PC-3 (cell line): Measurements from ENCODE around the gene KLF11. TPM values are rescaled to one million over a fixed set of nuclear protein-coding genes. Genes with fewer than 3 reads are reported as not detected.
"Not testable (repeated sequence)": the region's sequence is repeated elsewhere in the genome, so short reads cannot be mapped to it uniquely, and the experiment has no call there.

Experiments used
- ATAC-seq: fragments of 200-7000 bp; cut with Tn5 transposase; 2 replicates; pipeline ENCODE4 v1.9.1; 2020; ENCODE audit warnings: mild to moderate bottlenecking, moderate library complexity
- BruUV-seq: library from RNA; stranded (reverse); fragments of 400-500 nt; replicated peaks from 2 replicates; lab custom pipeline; 2021; lab: Mats Ljungman, UMichigan
- CTCF ChIA-PET: fragments of 300-600 bp; sonication (Branson Sonifier 250); formaldehyde crosslinking; loops from one replicate; lab custom pipeline; 2022; ENCODE audit warnings: antibody characterized with exemption; lab: Charles Lee
- POLR2A ChIA-PET: fragments of 300-600 bp; sonication (Branson Sonifier 250); formaldehyde crosslinking; loops from one replicate; lab custom pipeline; 2022; ENCODE audit warnings: antibody characterized with exemption; ENCODE audit not compliant: unreplicated experiment; lab: Charles Lee
- DNase-seq: peaks from one replicate; pipeline ENCODE4 v3.0.0-alpha.2; 2015
- H2AFZ ChIP-seq: fragments of 300-600 bp; sonication (generic); 2 replicates; pipeline ENCODE4 v1.6.0; 2016; ENCODE audit warnings: antibody characterized with exemption, low read length
- H3F3A ChIP-seq: fragments of 300-600 bp; sonication (generic); one replicate; pipeline ENCODE4 v1.6.0; 2017; ENCODE audit warnings: antibody characterized with exemption, low read length, control low read depth, mild to moderate bottlenecking; ENCODE audit not compliant: unreplicated experiment
- H3K27ac ChIP-seq: fragments of 300-600 bp; sonication (generic); 2 replicates; pipeline ENCODE4 v1.5.1; 2016; ENCODE audit warnings: mild to moderate bottlenecking, low read length
- H3K27me3 ChIP-seq: fragments of 300-600 bp; sonication (generic); 2 replicates; pipeline ENCODE4 v1.6.1; 2016; ENCODE audit warnings: low read length, mixed read lengths
- H3K36me3 ChIP-seq: fragments of 300-600 bp; sonication (generic); 2 replicates; pipeline ENCODE4 v1.6.1; 2016; ENCODE audit warnings: low read depth, mixed run types, low read length, mixed read lengths
- H3K4me1 ChIP-seq: fragments of 300-600 bp; sonication (generic); 2 replicates; pipeline ENCODE4 v1.5.1; 2016; ENCODE audit warnings: low read length; ENCODE audit not compliant: insufficient read depth
- H3K4me2 ChIP-seq: fragments of 300-600 bp; sonication (generic); 2 replicates; pipeline ENCODE4 v1.6.0; 2016; ENCODE audit warnings: low read length
- H3K4me3 ChIP-seq: fragments of 300-600 bp; sonication (generic); 2 replicates; pipeline ENCODE4 v1.5.1; 2016; ENCODE audit warnings: mild to moderate bottlenecking, low read length, mixed read lengths
- H3K79me2 ChIP-seq: fragments of 300-600 bp; sonication (generic); 2 replicates; pipeline ENCODE4 v1.6.1; 2017; ENCODE audit warnings: low read length, mixed read lengths
- H3K9ac ChIP-seq: fragments of 300-600 bp; sonication (generic); 2 replicates; pipeline ENCODE4 v1.6.0; 2016; ENCODE audit warnings: mild to moderate bottlenecking, low read length
- H3K9me2 ChIP-seq: fragments of 300-600 bp; sonication (generic); replicated peaks from 2 replicates; pipeline ENCODE4 v1.6.1; 2016; ENCODE audit warnings: mixed run types, low read length, mixed read lengths
- H3K9me3 ChIP-seq: fragments of 300-600 bp; sonication (generic); 2 replicates; pipeline ENCODE4 v1.6.1; 2016; ENCODE audit warnings: low read length, mixed read lengths
- H4K20me1 ChIP-seq: fragments of 300-600 bp; sonication (generic); 2 replicates; pipeline ENCODE4 v1.6.1; 2016; ENCODE audit warnings: low read length, mixed read lengths
- CTCF ChIP-seq: fragments of 300-600 bp; sonication (generic); conservative IDR thresholded peaks from 2 replicates; pipeline ENCODE4 v1.5.1; 2017; ENCODE audit warnings: antibody characterized with exemption, low read depth, mild to moderate bottlenecking, low read length
- EZH2 ChIP-seq: fragments of 300-600 bp; sonication (generic); IDR thresholded peaks from one replicate; pipeline ENCODE4 v1.6.1; 2017; ENCODE audit warnings: antibody characterized with exemption, mild to moderate bottlenecking, low read length; ENCODE audit not compliant: unreplicated experiment
- EZH2phosphoT487 ChIP-seq: fragments of 300-600 bp; sonication (generic); IDR thresholded peaks from 2 replicates; pipeline ENCODE4 v1.6.1; 2018; ENCODE audit warnings: mild to moderate bottlenecking, antibody characterized with exemption, low read length, borderline replicate concordance
- intact Hi-C: fragments of 100-400 bp; cut with micrococcal nuclease; formaldehyde crosslinking; loops from 2 replicates; pipeline ENCODE4 v1.9.0; 2023
- total RNA-seq: library from RNA; depleted of rRNA; stranded (reverse); fragments of >200 nt; gene quantifications from 2 replicates; pipeline ENCODE4 v1.2.3, GENCODE V29; 2014

Gene KLF11
- total RNA-seq, 1 experiment from 2014 or later: 13.4 TPM

- BruUV-seq: no TSS peak
- no peak overlapping the region for H3K27ac ChIP-seq
- no peak overlapping the region for H2AFZ ChIP-seq
- H3K4me3 ChIP-seq: no peak overlapping the region
- ATAC-seq: no peak
- H3K4me1 ChIP-seq: no peaks in the 10 kb centered on the region
- TF ChIP-seq CTCF (no peak), EZH2phosphoT487 (no peak), EZH2 (no peak)
- no peaks in the 10 kb centered on the region for H4K20me1 ChIP-seq
- no peaks in the 10 kb centered on the region for H3K9me3 ChIP-seq
- no peaks in the 10 kb centered on the region for H3K79me2 ChIP-seq
- H3K9ac ChIP-seq: no peak overlapping the region
- no peak overlapping the region for H3K4me2 ChIP-seq
- no peak for DNase-seq
- H3F3A ChIP-seq: no peaks in the 10 kb centered on the region
- CTCF ChIA-PET: interaction anchor here (0.7 kb wide), 1 partner anchor 17 kb away, joined by 3 read pairs; no protein-coding TSS in a partner anchor
- no peaks in the 10 kb centered on the region for H3K36me3 ChIP-seq
- POLR2A ChIA-PET: interaction anchor here (0.6 kb wide), 1 partner anchor 97 kb away, joined by 3 read pairs; no protein-coding TSS in a partner anchor
- no peaks in the 10 kb centered on the region for H3K27me3 ChIP-seq
- intact Hi-C loops: no loop called here
- no peaks in the 10 kb centered on the region for H3K9me2 ChIP-seq
These were observed 48.0 kb downstream of the KLF11 start for GRCh38 chr2:10091182-10091888.

GRCh38 chr2:10091889-10092244, 48.5 kb downstream of the KLF11 start:
- H3K9ac ChIP-seq, H3F3A ChIP-seq, H3K27me3 ChIP-seq, H3K4me3 ChIP-seq, H4K20me1 ChIP-seq, H2AFZ ChIP-seq, ATAC-seq, H3K36me3 ChIP-seq, H3K9me3 ChIP-seq, H3K4me1 ChIP-seq, H3K9me2 ChIP-seq, H3K79me2 ChIP-seq, H3K27ac ChIP-seq, BruUV-seq, H3K4me2 ChIP-seq, intact Hi-C loops, DNase-seq: not testable (repeated sequence)
- ChIA-PET POLR2A (interaction anchor here (0.6 kb wide), 1 partner anchor 96 kb away, joined by 3 read pairs; no protein-coding TSS in a partner anchor), CTCF (interaction anchor here (0.7 kb wide), 1 partner anchor 18 kb away, joined by 3 read pairs; no protein-coding TSS in a partner anchor)

- BruUV-seq: no TSS peak
- H4K20me1 ChIP-seq: no peaks in the 10 kb centered on the region
- no peaks in the 10 kb centered on the region for H3K79me2 ChIP-seq
- H3K4me3 ChIP-seq: no peak overlapping the region
- no peaks in the 10 kb centered on the region for H3K9me3 ChIP-seq
- no peaks in the 10 kb centered on the region for H3K27me3 ChIP-seq
- ATAC-seq (no peak), DNase-seq (no peak)
- TF ChIP-seq EZH2: no peak
- TF ChIP-seq EZH2phosphoT487: no peak
- TF ChIP-seq CTCF: no peak
- ChIA-PET CTCF (no interaction called here), POLR2A (no interaction called here)
- H3K4me2 ChIP-seq: no peak overlapping the region
- intact Hi-C loops: no loop called here
- no peaks in the 10 kb centered on the region for H3K9me2 ChIP-seq
- no peaks in the 10 kb centered on the region for H3K4me1 ChIP-seq
- H3K27ac ChIP-seq: no peak overlapping the region
- H3K36me3 ChIP-seq: no peaks in the 10 kb centered on the region
- H2AFZ ChIP-seq: no peak overlapping the region
- H3F3A ChIP-seq: no peaks in the 10 kb centered on the region
- H3K9ac ChIP-seq: no peak overlapping the region
These were observed 51.0 kb downstream of the KLF11 start for GRCh38 chr2:10094271-10094814.
